ENCODE measurements around the gene RASL10B.

RASL10B gene

GRCh38 chr17:35742896-35743477 is 11.5 kb downstream of the RASL10B start:
- ChIA-PET CTCF (interaction anchor here (1.1 to 8.1 kb wide), 6 partner anchors 19 to 134 kb away, joined by 3 to 107 read pairs (median 4); no protein-coding TSS in a partner anchor), POLR2A (interaction anchor here (0.8 kb wide), 1 partner anchor 23 kb away, joined by 3 read pairs; no protein-coding TSS in a partner anchor)
- DNase-seq (ENCODE audit: extremely low spot score) = no peak
- TF ChIP-seq CTCF (IDR thresholded peaks at IDR 0.05; ENCODE audit: control extremely low read depth, extremely low read depth, low read depth, missing control alignments) = no peak

GRCh38 chr17:35743626-35744328 is 12.3 kb downstream of the RASL10B start:
- CTCF ChIA-PET = interaction anchor here (1.3 to 8.1 kb wide), 4 partner anchors 20 to 135 kb away, joined by 3 to 107 read pairs (median 6); no protein-coding TSS in a partner anchor
- POLR2A ChIA-PET = interaction anchor here (0.8 kb wide), 1 partner anchor 24 kb away, joined by 3 read pairs; no protein-coding TSS in a partner anchor
- DNase-seq (ENCODE audit: extremely low spot score) = no peak
- no peak for TF ChIP-seq CTCF (IDR thresholded peaks at IDR 0.05; ENCODE audit: control extremely low read depth, extremely low read depth, low read depth, missing control alignments)

GRCh38 chr17:35744830-35745229 is 13.4 kb downstream of the RASL10B start:
- TF ChIP-seq CTCF (IDR thresholded peaks at IDR 0.05; ENCODE audit: control extremely low read depth, extremely low read depth, low read depth, missing control alignments) = no peak
- DNase-seq (ENCODE audit: extremely low spot score) = no peak
- ChIA-PET POLR2A (no interaction called here), CTCF (interaction anchor here (1.2 to 8.1 kb wide), 6 partner anchors 12 to 626 kb away, joined by 3 to 107 read pairs (median 5); no protein-coding TSS in a partner anchor)

GRCh38 chr17:35745246-35745645 is 13.8 kb downstream of the RASL10B start:
- TF ChIP-seq CTCF (IDR thresholded peaks at IDR 0.05; ENCODE audit: control extremely low read depth, extremely low read depth, low read depth, missing control alignments) = no peak
- ChIA-PET POLR2A (interaction anchor here (0.6 kb wide), 1 partner anchor 324 kb away, joined by 5 read pairs; no protein-coding TSS in a partner anchor), CTCF (interaction anchor here (1.2 to 8.1 kb wide), 4 partner anchors 12 to 627 kb away, joined by 3 to 107 read pairs (median 5); no protein-coding TSS in a partner anchor)
- DNase-seq (ENCODE audit: extremely low spot score) = no peak

GRCh38 chr17:35745749-35746320 is 14.4 kb downstream of the RASL10B start:
- CTCF ChIA-PET = interaction anchor here (1.2 to 8.1 kb wide), 8 partner anchors 13 to 727 kb away, joined by 3 to 107 read pairs (median 10); partner anchors contain the start of gene C17orf50
- TF ChIP-seq CTCF (IDR thresholded peaks at IDR 0.05; ENCODE audit: control extremely low read depth, extremely low read depth, low read depth, missing control alignments) = no peak
- no peak for DNase-seq (ENCODE audit: extremely low spot score)
- POLR2A ChIA-PET = interaction anchor here (0.6 kb wide), 1 partner anchor 324 kb away, joined by 5 read pairs; no protein-coding TSS in a partner anchor

GRCh38 chr17:35747540-35748017 is 16.1 kb downstream of the RASL10B start:
- POLR2A ChIA-PET = interaction anchor here (0.5 to 0.6 kb wide), 2 partner anchors 136 to 748 kb away, joined by 4 read pairs; no protein-coding TSS in a partner anchor
- CTCF ChIA-PET = interaction anchor here (0.6 to 8.1 kb wide), 65 partner anchors 8 to 1547 kb away, joined by 3 to 107 read pairs (median 4); partner anchors contain the start of genes C17orf50, MMP28, RAD51D and RASL10B
- peak; percentile 88 for DNase-seq (ENCODE audit: extremely low spot score)

More at GRCh38 chr17:35747540-35748017, 16.1 kb downstream of the RASL10B start:
- peak; percentile 85 for TF ChIP-seq CTCF (IDR thresholded peaks at IDR 0.05; ENCODE audit: control extremely low read depth, extremely low read depth, low read depth, missing control alignments)

All from GM10248 (cell line).